Activated CD4-positive, alpha-beta T cell treated with anti-CD3 and anti-CD28 coated beads for 24 hours (primary cell): ENCODE measurements around the gene NOP10.

Experiments
- DNase-seq, 2 donors: peaks; one replicate each; pipeline ENCODE4 v3.0.0-alpha.2; 2020; ENCODE audit warnings: low read depth in 2 of 2

NOP10 gene

DNA sequence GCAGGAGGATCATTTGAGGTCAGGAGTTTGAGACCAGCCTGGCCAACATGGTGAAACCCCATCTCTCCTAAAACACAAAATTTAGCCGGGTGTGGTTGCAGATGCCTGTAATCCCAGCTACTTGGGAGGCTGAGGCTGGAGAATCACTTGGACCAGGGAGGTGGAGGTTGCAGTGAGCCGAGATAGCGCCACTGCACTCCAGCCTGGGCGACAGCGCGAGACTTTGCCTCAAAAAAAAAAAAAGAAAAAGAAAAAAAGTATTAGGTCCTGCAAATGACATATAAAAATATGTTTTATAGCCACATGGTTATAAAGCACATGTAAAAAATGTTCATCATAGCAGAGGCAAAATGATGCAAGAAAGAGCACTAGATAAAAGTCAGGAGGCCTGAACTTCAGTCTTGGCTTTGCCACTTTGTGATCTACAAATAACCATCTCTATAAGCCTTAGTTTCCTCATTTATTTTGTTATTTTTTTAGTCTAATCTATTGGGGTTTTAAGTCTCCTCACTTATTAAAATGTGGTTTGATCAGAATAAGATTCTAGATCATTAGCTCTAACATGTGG, 10.3 kb downstream of the NOP10 start:
- no peak for DNase-seq

- DNase-seq = no peak
Observed at GRCh38 chr15:34331809-34332208, 11.1 kb downstream of the NOP10 start.

- no peak for DNase-seq
Observed at GRCh38 chr15:34330279-34330678, 12.7 kb downstream of the NOP10 start.

DNA sequence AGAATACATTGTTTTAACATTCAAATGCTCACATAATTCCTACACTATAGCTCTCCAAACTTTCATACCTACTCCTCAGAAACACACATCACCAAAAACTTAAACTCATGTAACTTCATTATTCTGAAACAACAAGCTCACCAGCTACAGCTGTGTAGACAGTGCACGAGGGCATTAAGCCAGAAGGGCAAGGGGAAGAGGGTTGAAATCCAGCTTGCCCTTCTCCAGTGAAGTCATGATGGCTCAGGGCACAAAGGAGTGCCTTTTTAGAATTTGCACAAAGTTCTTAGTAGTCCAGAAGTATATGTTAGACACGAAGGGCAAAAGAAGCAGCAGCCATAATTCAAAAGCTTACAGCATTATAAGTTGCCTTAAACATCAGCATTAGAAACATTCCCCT, 13.9 kb downstream of the NOP10 start:
- no peak for DNase-seq

GRCh38 chr15:34327906-34328305, 15.0 kb downstream of the NOP10 start:
- DNase-seq = no peak

- DNase-seq = no peak
Observed at GRCh38 chr15:34325368-34325767, 17.6 kb downstream of the NOP10 start.

GRCh38 chr15:34324933-34325332, 18.0 kb downstream of the NOP10 start:
- DNase-seq = no peak

DNA sequence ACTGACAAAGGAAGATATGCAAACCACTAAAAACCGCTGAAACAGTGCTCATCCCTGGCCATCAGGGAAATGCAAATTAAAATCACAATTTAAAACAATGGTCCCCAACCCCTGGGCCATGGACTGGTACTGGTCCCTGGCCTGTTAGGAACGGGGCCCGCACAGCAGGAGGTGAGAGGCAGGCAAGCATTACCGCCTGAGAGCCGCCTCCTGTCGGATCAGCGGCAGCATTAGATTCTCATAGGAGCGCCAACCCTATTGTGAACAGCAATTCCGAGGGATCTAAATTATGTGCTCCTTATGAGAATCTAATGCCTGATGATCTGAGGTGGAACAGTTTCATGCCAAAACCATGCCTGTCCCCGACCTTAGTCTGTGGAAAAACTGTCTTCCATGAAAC, 19.7 kb downstream of the NOP10 start:
- DNase-seq = no peak

- DNase-seq = no peak
Observed at GRCh38 chr15:34318277-34319079, 24.5 kb downstream of the NOP10 start.

GRCh38 chr15:34314491-34315490, 28.1 kb downstream of the NOP10 start:
- no peak for DNase-seq

DNA sequence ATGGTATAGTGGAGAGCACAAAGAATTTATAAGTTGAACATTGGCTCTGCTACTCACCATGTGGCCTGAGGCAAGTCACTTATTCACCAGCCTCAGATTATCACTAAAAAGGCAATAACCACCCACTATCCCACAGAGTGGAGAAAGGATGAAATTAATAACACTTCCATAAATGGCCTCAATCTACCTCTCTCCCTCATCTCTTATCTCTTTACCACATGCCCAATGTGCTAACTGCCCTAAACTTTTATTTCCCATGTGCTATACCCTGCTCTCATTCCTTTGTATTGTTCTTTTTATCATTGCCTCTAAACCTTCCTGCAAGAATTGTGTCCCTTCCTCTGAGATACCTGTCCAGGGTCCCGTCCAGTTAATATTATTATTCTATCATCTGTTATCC, 31.4 kb downstream of the NOP10 start:
- DNase-seq = no peak

GRCh38 chr15:34304613-34305012, 38.3 kb downstream of the NOP10 start:
- DNase-seq = no peak

- no peak for DNase-seq
Observed at GRCh38 chr15:34301058-34301457, 41.9 kb downstream of the NOP10 start.

DNA sequence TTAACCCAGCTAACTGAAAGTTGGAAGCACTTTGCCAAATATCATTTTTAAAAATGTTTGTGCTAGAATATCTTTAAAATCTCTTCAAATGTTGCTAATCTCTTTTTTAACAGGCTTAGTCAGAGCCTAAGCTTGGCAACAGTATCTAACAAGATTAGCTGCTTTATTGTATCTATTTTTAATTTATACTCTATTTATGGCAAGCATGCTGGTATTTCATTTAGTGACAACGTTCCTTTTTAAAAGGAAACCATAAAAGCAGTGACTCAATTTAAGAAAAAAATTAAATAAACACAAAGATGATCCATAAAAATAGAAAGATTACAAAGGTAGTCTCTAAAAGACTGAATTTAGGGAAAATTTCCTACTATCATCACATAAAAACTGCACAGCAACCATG, 45.9 kb downstream of the NOP10 start:
- no peak for DNase-seq

DNA sequence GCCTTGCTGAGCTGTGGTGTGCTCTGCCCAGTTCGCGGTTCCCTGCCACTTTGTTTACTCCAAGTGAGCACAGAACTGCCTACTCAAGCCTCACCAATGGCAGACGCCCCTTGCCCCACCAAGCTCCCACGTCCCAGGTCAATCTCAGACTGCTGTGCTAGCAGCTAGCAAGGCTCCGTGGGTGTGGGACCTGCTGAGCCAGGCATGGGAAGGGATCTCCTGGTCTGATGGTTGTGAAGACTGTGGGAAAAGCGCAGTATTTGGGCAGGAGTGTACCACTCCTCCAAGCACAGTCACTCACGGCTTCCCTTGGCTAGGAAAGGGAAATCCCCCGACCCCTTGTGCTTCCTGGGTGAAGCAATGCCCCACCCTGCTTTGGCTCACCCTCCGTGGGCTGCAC, 50.3 kb downstream of the NOP10 start:
- DNase-seq = no peak
